Endodermal cell (in vitro differentiated cells): ENCODE measurements around the gene CNOT1. TPM values are rescaled to one million over a fixed set of nuclear protein-coding genes. Genes with fewer than 3 reads are reported as not detected.

ENCODE experiments used
- DNase-seq: peaks from one replicate; pipeline ENCODE4 v3.0.0-alpha.2; 2017
- H3K27ac ChIP-seq: 2 replicates; pipeline ENCODE4 v1.5.1; 2013; ENCODE audit warnings: mild to moderate bottlenecking, low read depth, low read length, moderate library complexity
- H3K27me3 ChIP-seq: 2 replicates; pipeline ENCODE4 v1.6.1; 2013; ENCODE audit warnings: mild to moderate bottlenecking, low read length, moderate library complexity; ENCODE audit not compliant: insufficient read depth, control insufficient read depth, poor library complexity, severe bottlenecking
- H3K36me3 ChIP-seq: 2 replicates; pipeline ENCODE4 v1.7.0; 2013; ENCODE audit warnings: mild to moderate bottlenecking, low read length, moderate library complexity; ENCODE audit not compliant: control insufficient read depth, insufficient read depth
- H3K4me1 ChIP-seq: one replicate; pipeline ENCODE4 v1.7.0; 2013; ENCODE audit warnings: low read length; ENCODE audit not compliant: control insufficient read depth, insufficient read depth
- H3K4me3 ChIP-seq: 2 replicates; pipeline ENCODE4 v1.5.1; 2013; ENCODE audit warnings: mild to moderate bottlenecking, low read length, moderate library complexity
- H3K9ac ChIP-seq: 2 replicates; pipeline ENCODE4 v1.6.1; 2013; ENCODE audit warnings: mild to moderate bottlenecking, low read length, moderate library complexity; ENCODE audit not compliant: poor library complexity, severe bottlenecking; ENCODE audit errors: extremely low read depth
- H3K9me3 ChIP-seq: 2 replicates; pipeline ENCODE4 v1.6.1; 2013; ENCODE audit warnings: mild to moderate bottlenecking, low read length, moderate library complexity; ENCODE audit not compliant: control insufficient read depth
- H3K27ac Mint-ChIP-seq: 2 replicates; pipeline ENCODE4 v1.8.0; 2020; ENCODE audit warnings: mixed read lengths
- H3K27me3 Mint-ChIP-seq: 2 replicates; pipeline ENCODE4 v1.8.0; 2021; ENCODE audit warnings: mild to moderate bottlenecking, mixed read lengths; ENCODE audit not compliant: insufficient read depth
- H3K36me3 Mint-ChIP-seq: 2 replicates; pipeline ENCODE4 v1.8.0; 2020; ENCODE audit warnings: low read depth, mixed read lengths
- H3K4me1 Mint-ChIP-seq: 2 replicates; pipeline ENCODE4 v1.8.0; 2020; ENCODE audit warnings: mixed read lengths
- H3K4me3 Mint-ChIP-seq: 2 replicates; pipeline ENCODE4 v1.8.0; 2020; ENCODE audit warnings: mild to moderate bottlenecking, moderate library complexity, mixed read lengths
- H3K9me3 Mint-ChIP-seq: 2 replicates; pipeline ENCODE4 v1.8.0; 2020; ENCODE audit warnings: mild to moderate bottlenecking, mixed read lengths
- CTCF ChIP-seq: fragments of 200-600 bp; sonication (generic); conservative IDR thresholded peaks from 2 replicates; pipeline ENCODE4 v1.5.0; 2021; ENCODE audit warnings: antibody characterized with exemption, mild to moderate bottlenecking
- WGBS, 2 experiments: methylation state at CpG; one replicate each; pipeline versions ENCODE4 v1.1.5 to v1.1.7; 2013; ENCODE audit warnings: missing lambda C conversion rate in 2 of 2, mixed read lengths in 1 of 2; ENCODE audit not compliant: insufficient coverage in 1 of 2, insufficient read length in 1 of 2; 5-methylcytosine and 5-hydroxymethylcytosine counted together
- total RNA-seq, 2 donors: library from RNA; stranded (reverse); fragmentation: NEBNext Ultra II Directional in 1 of 2; extraction: Animal tissue kit (Norgen Biotek cat#: 25700) in 1 of 2; gene quantifications; 2 replicates in 1 of 2; 3 replicates in 1 of 2; pipeline ENCODE4 v1.2.1, GENCODE V29; 2021

CNOT1 gene
- total RNA-seq, 2 donors from 2014 or later: 253 to 263 TPM

- Histone ChIP-seq H3K9ac (no peak overlapping the region), H3K4me1 (no peaks in the 10 kb centered on the region), H3K9me3 (no peaks in the 10 kb centered on the region), H3K36me3 (peaks cover 32% of the 10 kb centered on the region), H3K4me3 (no peak overlapping the region), H3K27ac (no peak overlapping the region), H3K27me3 (no peaks in the 10 kb centered on the region)
- Mint-ChIP-seq H3K9me3 (no peaks in the 10 kb centered on the region), H3K4me1 (peaks cover 5% of the 10 kb centered on the region), H3K4me3 (no peak overlapping the region), H3K27me3 (no peaks in the 10 kb centered on the region), H3K36me3 (peaks cover 24% of the 10 kb centered on the region), H3K27ac (peak overlapping the region; percentile 61)
- no peak for DNase-seq
- WGBS, 2 experiments: 89 to 97% methylated on average over 7 to 18 of the region's 18 CpGs
- TF ChIP-seq CTCF: no peak
Measured at GRCh38 chr16:58510097-58510775, 119.4 kb downstream of the CNOT1 start.

- H3K4me1 Mint-ChIP-seq: no peaks in the 10 kb centered on the region
- no peaks in the 10 kb centered on the region for H3K27me3 Mint-ChIP-seq
- peaks cover 24% of the 10 kb centered on the region for H3K36me3 Mint-ChIP-seq
- H3K9ac ChIP-seq: no peak overlapping the region
- H3K4me1 ChIP-seq: no peaks in the 10 kb centered on the region
- H3K27ac Mint-ChIP-seq: no peak overlapping the region
- H3K9me3 Mint-ChIP-seq: no peaks in the 10 kb centered on the region
- no peak for TF ChIP-seq CTCF
- 91 to 100% methylated on average over 4 to 9 of the region's 9 CpGs for WGBS, 2 experiments
- no peak overlapping the region for H3K27ac ChIP-seq
- H3K36me3 ChIP-seq: peaks cover 35% of the 10 kb centered on the region
- H3K9me3 ChIP-seq: no peaks in the 10 kb centered on the region
- no peak overlapping the region for H3K4me3 Mint-ChIP-seq
- DNase-seq: no peak
- H3K4me3 ChIP-seq: no peak overlapping the region
- no peaks in the 10 kb centered on the region for H3K27me3 ChIP-seq
Measured at GRCh38 chr16:58509256-58510096, 120.2 kb downstream of the CNOT1 start.

DNA sequence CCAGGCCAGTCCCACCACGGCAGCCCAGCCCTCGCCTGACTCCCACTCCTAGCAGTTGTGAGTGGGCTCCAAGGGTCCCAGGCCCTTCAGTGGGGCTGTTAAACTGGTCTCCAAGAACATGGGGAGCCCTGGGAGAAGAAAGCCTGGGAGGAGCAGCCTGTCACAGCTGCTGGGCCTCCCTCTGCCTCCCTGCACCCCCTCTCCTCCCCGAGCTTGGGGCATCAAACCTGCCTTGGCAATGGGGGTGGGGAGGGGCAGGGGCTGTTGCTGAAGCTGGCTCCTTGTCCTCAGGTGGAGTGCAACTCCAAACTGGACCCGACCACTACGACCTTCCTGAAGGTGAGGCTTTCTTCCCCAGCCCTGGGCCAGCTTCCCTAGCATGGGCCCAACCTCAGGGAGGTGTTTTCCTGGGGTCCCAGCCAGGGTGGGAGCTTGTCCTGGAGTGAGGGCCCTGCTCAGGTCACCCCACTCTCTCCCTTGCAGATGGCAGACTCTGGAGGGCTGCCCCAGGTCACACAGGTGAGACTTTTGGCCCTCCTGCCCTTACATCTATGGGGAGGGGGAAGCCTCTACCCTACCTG lies 120.9 kb downstream of the CNOT1 start:
- no peaks in the 10 kb centered on the region for H3K4me1 Mint-ChIP-seq
- no peak overlapping the region for H3K4me3 Mint-ChIP-seq
- H3K9ac ChIP-seq: no peak overlapping the region
- H3K4me1 ChIP-seq: no peaks in the 10 kb centered on the region
- H3K27ac ChIP-seq: no peak overlapping the region
- no peaks in the 10 kb centered on the region for H3K27me3 Mint-ChIP-seq
- no peak for DNase-seq
- H3K36me3 ChIP-seq: peaks cover 42% of the 10 kb centered on the region
- no peak overlapping the region for H3K27ac Mint-ChIP-seq
- H3K9me3 ChIP-seq: no peaks in the 10 kb centered on the region
- H3K4me3 ChIP-seq: no peak overlapping the region
- no peaks in the 10 kb centered on the region for H3K9me3 Mint-ChIP-seq
- no peak for TF ChIP-seq CTCF
- 79% methylated on average over 4 of the region's 5 CpGs; no CpG with 5 or more reads in 1 of the 2 experiments for WGBS, 2 experiments
- H3K36me3 Mint-ChIP-seq: peaks cover 24% of the 10 kb centered on the region
- H3K27me3 ChIP-seq: no peaks in the 10 kb centered on the region
